Fibroblast of lung (primary cell): ENCODE measurements around the gene YIF1A. TPM values are rescaled to one million over a fixed set of nuclear protein-coding genes. Genes with fewer than 3 reads are reported as not detected.

Experiments used
- DNase-seq, 2 donors: peaks; one replicate each; pipeline versions ENCODE4 v3.0.0 to v3.0.0-alpha.2; 2010; ENCODE audit warnings: low read depth in 2 of 2
- H2AFZ ChIP-seq: 2 replicates; pipeline ENCODE4 v1.5.1; 2012; ENCODE audit warnings: low read length, control low read depth, inconsistent platforms
- H3K27ac ChIP-seq: 2 replicates; pipeline ENCODE4 v1.5.1; 2011; ENCODE audit warnings: low read length, control low read depth; ENCODE audit not compliant: insufficient read depth
- H3K27me3 ChIP-seq: 2 replicates; pipeline ENCODE4 v1.5.1; 2011; ENCODE audit warnings: mild to moderate bottlenecking, low read length; ENCODE audit not compliant: control insufficient read depth, insufficient read depth
- H3K36me3 ChIP-seq: 2 replicates; pipeline ENCODE4 v1.5.1; 2011; ENCODE audit warnings: low read length; ENCODE audit not compliant: control insufficient read depth, insufficient read depth
- H3K4me1 ChIP-seq: 2 replicates; pipeline ENCODE4 v1.5.1; 2011; ENCODE audit warnings: low read length; ENCODE audit not compliant: control insufficient read depth, insufficient read depth; ENCODE audit errors: extremely low read depth
- H3K4me2 ChIP-seq: 2 replicates; pipeline ENCODE4 v1.5.1; 2011; ENCODE audit warnings: low read length, control low read depth; ENCODE audit not compliant: insufficient read depth; ENCODE audit errors: extremely low read depth
- H3K4me3 ChIP-seq, 4 experiments: fragments of 200-600 bp in 1 of 4; sonication (generic) in 1 of 4; replicated peaks in 1 of 4; 2 replicates each; pipeline ENCODE4 v1.5.1; 2011 to 2016; ENCODE audit warnings: low read length in 4 of 4, low read depth in 3 of 4, mild to moderate bottlenecking in 3 of 4, control low read depth in 2 of 4, inconsistent platforms in 1 of 4, mixed read lengths in 1 of 4; ENCODE audit not compliant: insufficient read depth in 1 of 4; ENCODE audit errors: control extremely low read depth in 1 of 4
- H3K79me2 ChIP-seq: 2 replicates; pipeline ENCODE4 v1.5.1; 2012; ENCODE audit warnings: mild to moderate bottlenecking, low read length, inconsistent platforms; ENCODE audit not compliant: control insufficient read depth, insufficient read depth
- H3K9ac ChIP-seq: 2 replicates; pipeline ENCODE4 v1.5.1; 2011; ENCODE audit warnings: mild to moderate bottlenecking, low read length, control low read depth; ENCODE audit not compliant: insufficient read depth
- H3K9me3 ChIP-seq: 2 replicates; pipeline ENCODE4 v1.5.1; 2012; ENCODE audit warnings: low read depth, low read length; ENCODE audit not compliant: control insufficient read depth, insufficient read depth
- H4K20me1 ChIP-seq: 2 replicates; pipeline ENCODE4 v1.5.1; 2011; ENCODE audit warnings: low read length; ENCODE audit not compliant: control insufficient read depth, insufficient read depth; ENCODE audit errors: extremely low read depth
- EZH2 ChIP-seq: IDR thresholded peaks from 2 replicates; pipeline ENCODE4 v1.5.1; 2012; ENCODE audit warnings: low read length, control low read depth, mild to moderate bottlenecking; ENCODE audit errors: missing control alignments
- polyA plus RNA-seq, 2 donors: library from polyadenylated mRNA; depleted of rRNA in 1 of 2; stranded (reverse) in 1 of 2; unstranded in 1 of 2; fragments of >200 nt; gene quantifications; 2 replicates each; pipeline ENCODE4 v1.2.1, GENCODE V29; 2011 to 2012; ENCODE audit warnings: missing spikeins in 1 of 2
- total RNA-seq: library from RNA; depleted of rRNA; stranded (reverse); fragments of >200 nt; gene quantifications from 2 replicates; pipeline ENCODE4 v1.2.1, GENCODE V29; 2014
- TF ChIP-seq, protein P1 (sequence below), 2 donors: IDR thresholded peaks in 1 of 2; conservative IDR thresholded peaks in 1 of 2; 1 replicate in 1 of 2; 2 replicates in 1 of 2; pipeline ENCODE4 v1.5.1; 2011 to 2012; ENCODE audit warnings: low read length in 2 of 2, control low read depth in 1 of 2, inconsistent platforms in 1 of 2, low read depth in 1 of 2, mild to moderate bottlenecking in 1 of 2

The YIF1A gene
- total and polyA plus RNA-seq, 2 donors (not counting 1 experiment from before 2014, with no cell fraction given), result 160 to 167 TPM

DNA sequence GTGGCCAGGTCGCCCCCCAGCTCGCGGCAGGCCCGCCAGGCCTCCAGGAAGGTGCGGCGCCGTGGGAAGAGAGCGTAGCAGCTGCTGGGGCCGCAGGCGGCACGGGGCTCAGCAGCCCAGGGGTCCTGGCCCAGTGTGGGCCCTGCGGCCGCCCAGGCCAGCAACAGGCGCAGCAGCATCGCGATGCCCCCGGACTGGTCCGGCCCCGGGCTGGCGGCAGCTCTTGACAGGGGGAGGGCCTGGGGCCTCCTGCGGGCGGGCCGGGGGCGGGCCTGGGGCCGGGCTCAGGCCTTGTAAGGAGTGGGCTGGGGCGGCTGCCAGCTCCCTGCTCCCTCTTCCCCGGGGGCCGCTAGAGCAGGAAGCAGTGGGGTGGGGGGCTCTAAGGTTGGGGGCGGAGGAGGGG lies 27.9 kb upstream of the YIF1A start, which contains the start of gene CD248:
Gene CD248 (minus strand): TSS at position 196 of the 403 bp plus-strand sequence. CDS start 17 bp downstream, at position 179.
- Histone ChIP-seq H4K20me1 (no peaks in the 10 kb centered on the region), H2AFZ (no peak within 1 kb of the TSS), H3K79me2 (peaks cover 33% of the 10 kb centered on the region), H3K9me3 (no peaks in the 10 kb centered on the region), H3K9ac (peak within 1 kb of the TSS; percentile 85), H3K4me3 (peak within 1 kb of the TSS; percentile 66 to 90 (median 82)), H3K4me1 (peaks cover 19% of the 10 kb centered on the region), H3K4me2 (peak within 1 kb of the TSS; percentile 99), H3K27me3 (no peaks in the 10 kb centered on the region), H3K36me3 (peaks cover 7% of the 10 kb centered on the region), H3K27ac (peak within 1 kb of the TSS; percentile 97)
- no peak for TF ChIP-seq EZH2
- TF ChIP-seq, protein P1, sequence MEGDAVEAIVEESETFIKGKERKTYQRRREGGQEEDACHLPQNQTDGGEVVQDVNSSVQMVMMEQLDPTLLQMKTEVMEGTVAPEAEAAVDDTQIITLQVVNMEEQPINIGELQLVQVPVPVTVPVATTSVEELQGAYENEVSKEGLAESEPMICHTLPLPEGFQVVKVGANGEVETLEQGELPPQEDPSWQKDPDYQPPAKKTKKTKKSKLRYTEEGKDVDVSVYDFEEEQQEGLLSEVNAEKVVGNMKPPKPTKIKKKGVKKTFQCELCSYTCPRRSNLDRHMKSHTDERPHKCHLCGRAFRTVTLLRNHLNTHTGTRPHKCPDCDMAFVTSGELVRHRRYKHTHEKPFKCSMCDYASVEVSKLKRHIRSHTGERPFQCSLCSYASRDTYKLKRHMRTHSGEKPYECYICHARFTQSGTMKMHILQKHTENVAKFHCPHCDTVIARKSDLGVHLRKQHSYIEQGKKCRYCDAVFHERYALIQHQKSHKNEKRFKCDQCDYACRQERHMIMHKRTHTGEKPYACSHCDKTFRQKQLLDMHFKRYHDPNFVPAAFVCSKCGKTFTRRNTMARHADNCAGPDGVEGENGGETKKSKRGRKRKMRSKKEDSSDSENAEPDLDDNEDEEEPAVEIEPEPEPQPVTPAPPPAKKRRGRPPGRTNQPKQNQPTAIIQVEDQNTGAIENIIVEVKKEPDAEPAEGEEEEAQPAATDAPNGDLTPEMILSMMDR (conservative IDR thresholded peaks at IDR 0.05 in 1 of 2, IDR thresholded peaks at IDR 0.05 in 1 of 2; ENCODE audit: low read depth in 1 of 2, low read length in 2 of 2), result no peak
- DNase-seq, result peak; percentile 66 to 89

DNA sequence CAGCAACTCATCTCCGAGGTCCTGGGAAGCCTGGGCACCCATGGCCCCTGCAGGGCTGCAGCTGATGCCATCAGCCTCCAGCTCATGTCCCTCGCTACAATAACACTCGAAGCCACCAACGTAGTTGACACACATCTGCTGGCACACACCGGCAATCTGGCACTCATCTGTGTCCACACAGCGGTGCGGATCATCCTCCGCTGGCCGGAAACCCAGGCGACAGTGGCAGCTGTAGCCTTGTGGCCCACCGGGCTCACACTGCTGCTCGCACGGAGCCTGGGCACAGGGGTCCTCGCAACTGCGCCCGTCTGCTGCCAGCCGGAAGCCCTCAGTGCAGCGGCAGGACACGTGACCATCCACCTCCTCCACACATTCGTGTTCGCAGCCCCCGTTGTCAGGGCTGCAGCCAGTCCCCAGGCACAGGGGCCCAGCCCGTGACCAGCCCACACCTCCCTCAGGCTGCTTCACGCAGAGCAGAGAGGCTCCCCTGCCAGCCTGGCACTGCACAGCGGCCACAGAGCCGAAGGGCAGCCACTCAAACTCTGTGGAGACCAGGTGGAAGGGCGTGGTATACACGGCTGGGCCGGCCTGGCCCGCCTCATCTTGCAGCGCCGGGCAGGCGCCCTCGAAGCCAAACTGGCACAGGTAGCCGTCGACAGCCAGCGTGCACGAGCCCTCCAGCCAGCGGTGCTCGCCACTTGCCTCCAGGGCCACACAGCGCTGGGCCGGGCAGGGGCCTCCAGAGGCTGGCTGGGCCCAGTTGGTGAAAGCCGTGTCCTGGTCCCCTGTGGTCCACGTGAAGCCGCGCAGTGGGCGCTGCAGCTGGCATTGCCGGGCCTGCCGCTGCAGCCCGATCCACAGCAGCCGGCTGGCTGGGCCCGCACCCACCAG lies 27.2 kb upstream of the YIF1A start:
- no peak for TF ChIP-seq EZH2
- TF ChIP-seq, protein P1 (conservative IDR thresholded peaks at IDR 0.05 in 1 of 2, IDR thresholded peaks at IDR 0.05 in 1 of 2; ENCODE audit: low read depth in 1 of 2, low read length in 2 of 2), result no peak
- no peak for DNase-seq
- Histone ChIP-seq H3K36me3 (peaks cover 7% of the 10 kb centered on the region), H3K4me1 (peaks cover 19% of the 10 kb centered on the region), H2AFZ (no peak overlapping the region), H3K9me3 (no peaks in the 10 kb centered on the region), H3K27me3 (no peaks in the 10 kb centered on the region), H3K9ac (peak overlapping the region; percentile 85), H3K4me3 (peak overlapping the region; percentile 66 to 90 (median 82)), H3K79me2 (peaks cover 33% of the 10 kb centered on the region), H3K27ac (peak overlapping the region; percentile 97), H3K4me2 (peak overlapping the region; percentile 99), H4K20me1 (no peaks in the 10 kb centered on the region)

DNA sequence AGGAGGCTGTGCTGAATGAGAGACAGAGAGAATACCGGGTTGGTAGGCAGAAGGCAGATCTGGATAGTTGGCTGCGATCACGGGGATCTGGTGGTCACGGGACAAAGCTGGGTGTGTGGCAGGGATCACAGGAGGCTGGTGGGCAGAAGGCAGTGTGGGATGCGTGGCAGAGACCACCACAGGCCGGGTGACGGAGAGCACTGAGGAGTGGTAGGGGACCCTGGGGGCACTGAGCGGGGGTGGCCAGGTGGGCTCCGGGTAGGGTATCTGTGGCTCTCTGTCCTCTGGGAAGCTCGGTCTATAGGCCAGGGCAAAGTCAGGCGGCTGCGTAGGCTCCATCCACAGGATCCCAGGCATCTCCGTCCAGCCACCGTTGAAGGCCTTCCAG lies 26.5 kb upstream of the YIF1A start:
- no peak for DNase-seq
- H4K20me1 ChIP-seq, result no peaks in the 10 kb centered on the region
- no peaks in the 10 kb centered on the region for H3K27me3 ChIP-seq
- peaks cover 33% of the 10 kb centered on the region for H3K79me2 ChIP-seq
- H2AFZ ChIP-seq, result no peak overlapping the region
- H3K9ac ChIP-seq, result peak overlapping the region; percentile 85
- H3K27ac ChIP-seq, result peak overlapping the region; percentile 97
- H3K36me3 ChIP-seq, result peaks cover 7% of the 10 kb centered on the region
- TF ChIP-seq EZH2, result no peak
- TF ChIP-seq, protein P1 (conservative IDR thresholded peaks at IDR 0.05 in 1 of 2, IDR thresholded peaks at IDR 0.05 in 1 of 2; ENCODE audit: low read depth in 1 of 2, low read length in 2 of 2), result no peak
- H3K9me3 ChIP-seq, result no peaks in the 10 kb centered on the region
- H3K4me1 ChIP-seq, result peaks cover 19% of the 10 kb centered on the region
- peak overlapping the region; percentile 66 to 90 (median 82) for H3K4me3 ChIP-seq
- peak overlapping the region; percentile 99 for H3K4me2 ChIP-seq
